Measurements from ENCODE around the gene PTPRG.

GRCh38 chr3:61699622-61700021 lies 138.3 kb downstream of the PTPRG start:
- TF ChIP-seq CTCF (IDR thresholded peaks at IDR 0.05; ENCODE audit: low read depth, low read length, missing input control) (no peak), MAX (IDR thresholded peaks at IDR 0.05) (no peak), REST (IDR thresholded peaks at IDR 0.05) (no peak)

Measured in liver (tissue), 2 donors.